Activated CD8-positive, alpha-beta memory T cell treated with anti-CD3 and anti-CD28 coated beads, Interleukin-2, amount 10 ng/mL, durations not matched to agents 7 days and 5 days (primary cell): ENCODE results near the gene MT1H. TPM values are rescaled to one million over a fixed set of nuclear protein-coding genes. Genes with fewer than 3 reads are reported as not detected.

Experiments used
- ATAC-seq: fragments of 150-1000 bp; cut with Tn5 transposase; one replicate; pipeline ENCODE4 v1.10.0; 2021; ENCODE audit warnings: moderate library complexity
- CTCF ChIA-PET: fragments of 350-600 bp; sonication (Branson Sonifier 250); formaldehyde crosslinking; loops from one replicate; lab custom pipeline; 2021; ENCODE audit warnings: antibody characterized with exemption; lab: Charles Lee
- DNase-seq: peaks from one replicate; pipeline ENCODE4 v3.0.0-alpha.2; 2020
- H3K27ac Mint-ChIP-seq: one replicate; pipeline ENCODE4 v1.8.0; 2021; ENCODE audit warnings: mild to moderate bottlenecking, mixed read lengths
- H3K27me3 Mint-ChIP-seq: one replicate; pipeline ENCODE4 v1.8.0; 2021; ENCODE audit warnings: mixed read lengths
- H3K36me3 Mint-ChIP-seq: one replicate; pipeline ENCODE4 v1.8.0; 2021; ENCODE audit warnings: mild to moderate bottlenecking, mixed read lengths
- H3K4me1 Mint-ChIP-seq: one replicate; pipeline ENCODE4 v1.8.0; 2021; ENCODE audit warnings: mixed read lengths
- H3K4me3 Mint-ChIP-seq: one replicate; pipeline ENCODE4 v1.8.0; 2021; ENCODE audit warnings: mild to moderate bottlenecking, moderate library complexity, mixed read lengths
- H3K9me3 Mint-ChIP-seq: one replicate; pipeline ENCODE4 v1.8.0; 2022; ENCODE audit warnings: low read depth, mixed read lengths
- total RNA-seq, 2 experiments: library from RNA; stranded (reverse); gene quantifications; one replicate each; pipeline ENCODE4 v1.2.3, GENCODE V29; 2021

Gene MT1H
- total RNA-seq, 2 experiments from 2014 or later, result not detected

GRCh38 chr16:56641166-56641565, 28.4 kb upstream of the MT1H start:
- Mint-ChIP-seq H3K9me3 (no peaks in the 10 kb centered on the region), H3K36me3 (no peaks in the 10 kb centered on the region), H3K4me1 (peaks cover 33% of the 10 kb centered on the region), H3K4me3 (no peak overlapping the region), H3K27ac (no peak overlapping the region), H3K27me3 (peaks cover 72% of the 10 kb centered on the region)
- DNase-seq (no peak), ATAC-seq (no peak)
- CTCF ChIA-PET, result interaction anchor here (0.6 to 4.7 kb wide), 6 partner anchors 11 to 107 kb away, joined by 3 to 38 read pairs (median 4); partner anchors contain the start of genes MT1E and MT1H

- Mint-ChIP-seq H3K27ac (peak overlapping the region; percentile 47), H3K4me1 (peaks cover 23% of the 10 kb centered on the region), H3K9me3 (no peaks in the 10 kb centered on the region), H3K36me3 (no peaks in the 10 kb centered on the region), H3K27me3 (peaks cover 64% of the 10 kb centered on the region), H3K4me3 (peak overlapping the region; percentile 60)
- peak; percentile 100 for ATAC-seq
- DNase-seq, result peak; percentile 91
- CTCF ChIA-PET, result interaction anchor here (0.6 to 4.7 kb wide), 26 partner anchors 9 to 309 kb away, joined by 3 to 38 read pairs (median 4); partner anchors contain the start of genes BBS2, MT1E, MT1F and MT2A
Measured at GRCh38 chr16:56643080-56643778, 26.4 kb upstream of the MT1H start.

GRCh38 chr16:56643833-56644232, 25.8 kb upstream of the MT1H start:
- ATAC-seq, result no peak
- Mint-ChIP-seq H3K36me3 (no peaks in the 10 kb centered on the region), H3K27ac (peak overlapping the region; percentile 47), H3K9me3 (no peaks in the 10 kb centered on the region), H3K4me3 (peak overlapping the region; percentile 60), H3K4me1 (peaks cover 20% of the 10 kb centered on the region), H3K27me3 (peaks cover 64% of the 10 kb centered on the region)
- no peak for DNase-seq
- CTCF ChIA-PET, result interaction anchor here (0.6 to 4.7 kb wide), 26 partner anchors 9 to 308 kb away, joined by 3 to 38 read pairs (median 4); partner anchors contain the start of genes BBS2, MT1E, MT1F and MT2A

- H3K4me1 Mint-ChIP-seq, result peaks cover 20% of the 10 kb centered on the region
- ATAC-seq, result no peak
- peaks cover 59% of the 10 kb centered on the region for H3K27me3 Mint-ChIP-seq
- no peak overlapping the region for H3K27ac Mint-ChIP-seq
- CTCF ChIA-PET, result interaction anchor here (2.4 kb wide), 1 partner anchor 16 kb away, joined by 22 read pairs; no protein-coding TSS in a partner anchor
- no peak for DNase-seq
- H3K36me3 Mint-ChIP-seq, result no peaks in the 10 kb centered on the region
- H3K9me3 Mint-ChIP-seq, result no peaks in the 10 kb centered on the region
- H3K4me3 Mint-ChIP-seq, result no peak overlapping the region
Measured at GRCh38 chr16:56645311-56645710, 24.3 kb upstream of the MT1H start.

DNA sequence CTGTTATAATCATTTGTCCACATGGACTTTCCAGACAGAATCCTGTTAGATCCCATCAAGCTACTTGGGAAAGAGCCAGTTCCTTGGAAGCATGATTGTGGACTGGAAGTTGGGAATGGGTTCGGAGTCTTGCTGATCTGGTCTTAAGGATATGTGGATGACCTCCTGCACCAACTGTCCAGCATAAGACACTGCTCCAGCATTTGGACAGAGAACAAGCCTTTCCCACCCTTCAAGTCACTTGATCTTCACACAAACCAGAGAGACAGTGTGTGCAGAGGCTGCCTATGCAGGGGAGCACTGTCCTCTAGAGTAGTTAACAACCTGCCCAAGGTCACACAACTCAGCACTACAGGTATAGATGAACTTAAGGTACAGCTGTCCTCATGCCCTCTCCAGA, 23.8 kb upstream of the MT1H start:
- Mint-ChIP-seq H3K27me3 (peaks cover 54% of the 10 kb centered on the region), H3K9me3 (no peaks in the 10 kb centered on the region), H3K27ac (no peak overlapping the region), H3K4me1 (peaks cover 20% of the 10 kb centered on the region), H3K4me3 (no peak overlapping the region), H3K36me3 (no peaks in the 10 kb centered on the region)
- CTCF ChIA-PET, result interaction anchor here (1.8 kb wide), 1 partner anchor 17 kb away, joined by 5 read pairs; no protein-coding TSS in a partner anchor
- ATAC-seq (no peak), DNase-seq (no peak)

DNA sequence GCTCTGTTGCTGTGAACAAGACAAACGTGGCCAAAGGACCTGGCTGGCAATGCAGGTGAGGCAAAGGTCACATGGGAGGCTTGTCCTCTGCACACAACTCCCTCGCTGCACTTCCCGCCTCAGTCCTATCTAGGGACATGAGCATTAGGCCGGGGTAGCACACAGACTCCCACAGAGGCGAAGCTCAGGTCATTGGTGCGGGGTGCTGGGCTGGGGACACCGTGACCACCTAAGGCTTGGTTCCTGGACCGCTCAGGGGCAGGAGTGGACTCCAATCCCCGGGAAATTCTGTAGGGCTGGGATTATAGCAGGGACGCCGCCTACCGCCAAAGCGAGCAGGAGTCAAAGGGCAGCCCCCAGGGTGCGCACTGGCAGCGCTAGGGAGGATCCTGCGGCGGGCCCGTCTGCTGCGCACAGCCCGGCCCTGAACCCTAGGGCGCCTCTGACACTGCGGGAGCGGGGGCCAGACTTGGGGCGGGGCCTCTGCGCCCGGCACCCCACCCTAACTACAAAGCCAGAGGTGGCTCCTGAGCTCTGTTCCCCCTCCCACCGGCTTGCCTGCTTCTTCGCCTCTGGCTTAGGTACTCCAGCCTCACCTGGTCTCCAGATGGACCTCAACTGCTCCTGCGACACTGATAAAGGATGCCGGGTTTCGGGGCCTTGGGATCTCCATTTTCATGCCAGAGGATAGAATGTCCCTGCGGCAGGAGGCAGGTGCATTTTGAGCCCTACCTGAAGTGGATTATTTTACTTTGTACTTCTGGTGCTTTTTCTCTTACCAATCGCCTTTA, 21.8 kb upstream of the MT1H start:
- Mint-ChIP-seq H3K27me3 (peaks cover 53% of the 10 kb centered on the region), H3K9me3 (no peaks in the 10 kb centered on the region), H3K36me3 (no peaks in the 10 kb centered on the region), H3K4me3 (no peak overlapping the region), H3K27ac (no peak overlapping the region), H3K4me1 (peaks cover 11% of the 10 kb centered on the region)
- no peak for DNase-seq
- CTCF ChIA-PET, result no interaction called here
- no peak for ATAC-seq

GRCh38 chr16:56649271-56649670, 20.3 kb upstream of the MT1H start:
- DNase-seq (no peak), ATAC-seq (no peak)
- H3K36me3 Mint-ChIP-seq, result no peaks in the 10 kb centered on the region
- CTCF ChIA-PET, result interaction anchor here (1.1 to 1.5 kb wide), 2 partner anchors 19 to 52 kb away, joined by 3 to 4 read pairs; no protein-coding TSS in a partner anchor
- H3K27ac Mint-ChIP-seq, result no peak overlapping the region
- no peak overlapping the region for H3K4me3 Mint-ChIP-seq
- H3K27me3 Mint-ChIP-seq, result peaks cover 50% of the 10 kb centered on the region
- H3K9me3 Mint-ChIP-seq, result no peaks in the 10 kb centered on the region
- H3K4me1 Mint-ChIP-seq, result peaks cover under 1% of the 10 kb centered on the region

- Mint-ChIP-seq H3K27ac (no peak overlapping the region), H3K9me3 (no peaks in the 10 kb centered on the region), H3K4me1 (no peaks in the 10 kb centered on the region), H3K4me3 (no peak overlapping the region), H3K36me3 (no peaks in the 10 kb centered on the region), H3K27me3 (peaks cover 49% of the 10 kb centered on the region)
- no peak for ATAC-seq
- DNase-seq, result no peak
- CTCF ChIA-PET, result interaction anchor here (1.1 to 1.5 kb wide), 2 partner anchors 19 to 52 kb away, joined by 3 to 4 read pairs; no protein-coding TSS in a partner anchor
Measured at GRCh38 chr16:56649820-56650219, 19.8 kb upstream of the MT1H start.

- H3K9me3 Mint-ChIP-seq, result no peaks in the 10 kb centered on the region
- H3K27me3 Mint-ChIP-seq, result peaks cover 43% of the 10 kb centered on the region
- H3K4me1 Mint-ChIP-seq, result no peaks in the 10 kb centered on the region
- H3K27ac Mint-ChIP-seq, result no peak within 1 kb of the TSS
- H3K4me3 Mint-ChIP-seq, result no peak within 1 kb of the TSS
- CTCF ChIA-PET, result no interaction called here
- no peaks in the 10 kb centered on the region for H3K36me3 Mint-ChIP-seq
- no peak for DNase-seq
- no peak for ATAC-seq
Measured at GRCh38 chr16:56651586-56651985, 18.0 kb upstream of the MT1H start, which contains the start of gene MT1B. MT1B (plus strand) TSS chr16:56651886; CDS start chr16:56651954, 68 bp downstream.

DNA sequence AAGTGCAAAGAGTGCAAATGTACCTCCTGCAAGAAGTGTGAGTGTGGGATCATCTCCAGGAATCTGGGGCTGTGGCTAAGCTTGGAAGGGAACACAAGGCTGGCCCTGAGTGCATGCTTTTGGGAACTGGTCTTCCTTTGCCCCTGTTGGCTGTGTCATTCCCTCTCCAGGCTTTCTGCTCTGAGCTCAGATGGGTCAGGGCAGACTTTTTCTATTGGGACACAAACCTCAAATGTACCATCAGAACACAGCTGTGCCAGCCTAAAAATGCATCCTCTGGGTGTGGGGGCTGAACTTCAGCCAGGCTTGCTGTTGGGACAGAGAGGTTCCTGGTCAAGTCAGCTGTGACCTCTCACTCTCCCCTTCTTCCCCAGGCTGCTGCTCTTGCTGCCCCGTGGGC, 17.0 kb upstream of the MT1H start:
- DNase-seq (no peak), ATAC-seq (no peak)
- no peaks in the 10 kb centered on the region for H3K9me3 Mint-ChIP-seq
- H3K4me3 Mint-ChIP-seq, result no peak overlapping the region
- peaks cover 4% of the 10 kb centered on the region for H3K4me1 Mint-ChIP-seq
- no peak overlapping the region for H3K27ac Mint-ChIP-seq
- peaks cover 37% of the 10 kb centered on the region for H3K27me3 Mint-ChIP-seq
- CTCF ChIA-PET, result interaction anchor here (1.0 to 1.6 kb wide), 2 partner anchors 9 to 21 kb away, joined by 3 read pairs; no protein-coding TSS in a partner anchor
- H3K36me3 Mint-ChIP-seq, result no peaks in the 10 kb centered on the region

DNA sequence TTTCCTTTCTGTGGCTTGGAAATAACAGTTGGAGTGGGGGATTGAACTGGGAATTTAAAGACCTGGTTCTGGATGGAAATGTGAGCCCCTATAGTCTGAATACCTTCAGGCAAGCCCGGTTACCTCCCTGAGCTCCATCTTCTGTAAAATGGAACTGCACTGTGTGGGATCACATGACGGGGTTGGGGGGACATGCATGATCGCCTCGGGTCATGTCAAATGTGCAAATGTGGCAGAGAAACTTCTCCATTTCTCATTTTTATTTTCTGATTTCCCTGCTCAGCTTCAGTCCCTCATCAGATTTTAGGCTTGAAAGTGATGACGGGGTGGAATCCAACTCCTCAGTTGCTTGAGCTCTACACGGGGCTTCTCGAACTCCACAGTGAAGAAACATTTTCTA, 16.4 kb upstream of the MT1H start:
- no peaks in the 10 kb centered on the region for H3K9me3 Mint-ChIP-seq
- CTCF ChIA-PET, result interaction anchor here (1.0 to 1.6 kb wide), 2 partner anchors 10 to 21 kb away, joined by 3 read pairs; no protein-coding TSS in a partner anchor
- peaks cover 32% of the 10 kb centered on the region for H3K27me3 Mint-ChIP-seq
- no peak for DNase-seq
- no peak overlapping the region for H3K27ac Mint-ChIP-seq
- ATAC-seq, result no peak
- H3K4me1 Mint-ChIP-seq, result peaks cover 8% of the 10 kb centered on the region
- H3K4me3 Mint-ChIP-seq, result no peak overlapping the region
- H3K36me3 Mint-ChIP-seq, result no peaks in the 10 kb centered on the region

- DNase-seq (peak; percentile 87), ATAC-seq (peak; percentile 91)
- CTCF ChIA-PET, result interaction anchor here (0.7 to 1.1 kb wide), 2 partner anchors 14 to 45 kb away, joined by 3 read pairs; no protein-coding TSS in a partner anchor
- Mint-ChIP-seq H3K27me3 (peaks cover 9% of the 10 kb centered on the region), H3K4me3 (peak within 1 kb of the TSS; percentile 90), H3K9me3 (no peaks in the 10 kb centered on the region), H3K4me1 (peaks cover 27% of the 10 kb centered on the region), H3K27ac (peak within 1 kb of the TSS; percentile 88), H3K36me3 (no peaks in the 10 kb centered on the region)
Measured at GRCh38 chr16:56657555-56658326, 11.9 kb upstream of the MT1H start, which contains the start of gene MT1F. MT1F (plus strand) TSS chr16:56657959; CDS start chr16:56658059, 100 bp downstream.
